CD4-positive, alpha-beta T cell treated with Interleukin-10 for 1 hour (primary cell): ENCODE results near the gene UBE2D3.

Experiments used
- DNase-seq: peaks from one replicate; pipeline ENCODE4 v3.0.0-alpha.2; 2020

UBE2D3 gene

GRCh38 chr4:102787944-102788343 lies 39.4 kb downstream of the UBE2D3 start:
- DNase-seq = no peak

- no peak for DNase-seq
Measured at GRCh38 chr4:102787096-102787881, 40.1 kb downstream of the UBE2D3 start.

- DNase-seq = no peak
Measured at GRCh38 chr4:102786279-102786678, 41.1 kb downstream of the UBE2D3 start.

DNA sequence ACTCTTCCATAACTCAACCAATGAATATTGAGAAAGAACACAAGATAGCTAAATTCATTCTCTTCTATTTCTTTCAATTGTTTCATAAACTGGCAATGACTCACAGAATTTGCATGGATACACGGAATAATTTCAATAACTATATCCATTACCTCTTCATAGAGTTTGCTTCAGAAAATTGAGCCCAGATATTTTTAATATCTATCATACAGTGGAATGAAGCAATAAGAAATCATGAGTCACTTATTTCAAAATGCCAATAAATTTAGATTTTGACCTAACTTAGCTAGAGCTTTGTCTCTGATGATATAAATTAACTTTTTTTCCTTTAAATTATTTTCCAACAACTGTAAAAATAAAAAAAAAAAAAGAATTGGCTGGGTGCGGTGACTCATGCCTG lies 44.3 kb downstream of the UBE2D3 start:
- DNase-seq = no peak

GRCh38 chr4:102781570-102781969 lies 45.8 kb downstream of the UBE2D3 start:
- DNase-seq = no peak

DNA sequence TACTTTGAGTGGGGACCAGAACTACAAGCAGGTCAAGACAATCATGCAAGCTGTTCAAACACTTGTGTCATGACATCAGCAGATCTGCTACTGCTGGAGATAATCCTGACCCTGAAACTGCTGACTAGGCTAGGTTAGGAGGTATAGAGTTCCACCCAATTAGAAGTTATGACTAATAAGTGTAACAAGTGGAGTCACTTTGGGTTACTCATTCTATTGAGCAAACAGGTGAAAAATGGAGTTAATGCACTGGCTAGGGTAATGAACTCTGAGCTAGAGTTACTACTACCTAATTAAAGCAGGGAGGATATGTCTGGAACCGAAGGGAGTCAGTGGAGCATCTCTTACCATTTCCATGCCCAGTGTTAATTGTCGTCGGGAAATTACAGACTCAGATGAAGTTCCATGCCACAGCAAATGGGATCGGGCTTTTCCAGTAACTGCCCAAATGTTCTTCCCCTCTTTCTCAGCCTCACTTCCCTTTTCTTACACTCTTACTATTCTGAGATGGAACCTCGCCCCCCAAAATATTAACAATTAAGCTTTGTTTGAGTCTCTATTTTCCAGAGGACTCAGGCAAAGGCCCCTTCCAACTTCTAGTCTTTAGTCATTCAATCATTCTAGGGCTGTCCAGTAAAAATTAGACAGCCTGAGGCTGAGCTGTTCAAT lies 46.7 kb downstream of the UBE2D3 start:
- no peak for DNase-seq

DNA sequence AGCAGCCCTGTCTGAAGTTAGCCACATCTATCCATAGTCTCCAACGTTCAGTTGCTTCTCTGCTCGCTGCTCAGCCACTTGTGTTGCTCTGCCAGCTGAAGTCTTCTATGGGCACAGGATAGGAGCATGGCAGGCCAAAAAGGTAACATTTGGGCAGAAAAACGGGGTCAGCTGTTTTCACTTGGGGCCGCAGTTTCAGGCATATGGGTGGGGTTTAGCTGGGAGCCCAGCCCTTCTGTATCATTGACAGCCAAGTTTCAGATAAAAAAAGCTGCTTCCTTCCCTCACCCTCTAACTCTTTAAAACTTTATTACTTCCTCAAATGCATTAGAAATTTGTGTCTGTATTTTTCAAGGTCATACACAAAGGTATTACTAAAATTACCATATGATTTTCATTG lies 48.1 kb downstream of the UBE2D3 start:
- no peak for DNase-seq

GRCh38 chr4:102778720-102779119 lies 48.6 kb downstream of the UBE2D3 start:
- no peak for DNase-seq

DNA sequence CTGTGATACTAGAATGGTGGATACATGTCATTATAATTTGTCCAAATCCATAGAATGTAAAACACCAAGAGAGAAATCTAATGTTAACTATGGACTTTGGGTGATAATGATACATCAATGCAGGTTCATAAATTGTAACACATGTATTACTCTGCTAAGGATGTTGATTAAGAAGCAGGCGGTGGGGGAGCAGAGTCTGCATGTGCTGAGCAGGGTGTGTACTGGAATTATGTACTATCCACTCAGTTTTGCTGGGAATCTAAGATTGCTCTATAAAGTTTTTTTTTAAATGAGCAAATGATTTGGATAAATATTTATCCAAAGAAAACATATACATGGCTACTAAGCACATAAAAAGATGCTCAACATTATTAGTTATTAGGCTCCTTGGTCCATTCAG lies 51.5 kb downstream of the UBE2D3 start:
- DNase-seq = no peak

DNA sequence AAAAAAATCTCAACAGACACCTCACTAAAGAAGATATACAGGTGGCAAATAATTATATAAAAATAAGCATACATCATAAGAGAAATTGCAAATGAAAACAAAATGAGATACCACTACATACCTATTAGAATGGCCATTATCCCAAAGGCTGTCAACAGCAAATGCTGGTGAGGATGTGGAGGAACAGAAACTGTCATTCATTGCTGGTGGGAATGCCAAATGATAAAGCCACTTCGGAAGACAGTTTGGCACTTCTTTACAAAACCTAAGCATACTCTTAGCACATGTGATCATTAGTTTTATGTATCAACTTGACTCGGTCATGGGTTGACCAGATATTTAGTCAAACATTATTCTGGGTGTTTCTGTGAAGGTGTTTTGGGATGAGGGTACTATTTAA lies 53.1 kb downstream of the UBE2D3 start:
- DNase-seq = no peak

DNA sequence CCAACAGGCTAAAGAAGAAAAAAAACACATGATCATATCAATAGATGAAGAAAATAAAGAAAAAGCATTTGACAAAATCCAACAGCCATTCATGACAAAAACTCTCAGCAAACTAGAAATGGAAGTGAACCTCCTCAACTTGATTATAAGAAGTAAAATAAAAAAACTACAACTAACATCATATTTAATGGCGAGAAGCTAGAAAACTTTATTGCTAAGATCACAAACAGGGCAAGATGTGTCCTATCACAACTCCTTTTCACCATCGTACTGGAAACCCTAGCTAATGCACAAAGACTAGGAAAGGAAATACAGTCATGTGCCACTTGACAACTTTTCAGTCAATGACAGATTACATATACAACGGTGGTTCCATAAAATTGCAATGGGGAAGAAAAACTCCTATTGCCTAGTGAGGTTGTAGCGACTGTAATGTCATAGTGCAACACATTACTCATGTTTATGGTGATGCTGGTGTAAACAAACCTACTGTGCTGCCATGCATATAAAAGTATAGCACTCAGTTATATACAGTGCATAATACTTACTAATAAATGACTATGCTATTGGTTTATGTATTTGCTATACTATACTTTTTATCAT lies 54.5 kb downstream of the UBE2D3 start:
- DNase-seq = no peak

GRCh38 chr4:102764901-102765300 lies 62.5 kb downstream of the UBE2D3 start:
- DNase-seq = no peak

DNA sequence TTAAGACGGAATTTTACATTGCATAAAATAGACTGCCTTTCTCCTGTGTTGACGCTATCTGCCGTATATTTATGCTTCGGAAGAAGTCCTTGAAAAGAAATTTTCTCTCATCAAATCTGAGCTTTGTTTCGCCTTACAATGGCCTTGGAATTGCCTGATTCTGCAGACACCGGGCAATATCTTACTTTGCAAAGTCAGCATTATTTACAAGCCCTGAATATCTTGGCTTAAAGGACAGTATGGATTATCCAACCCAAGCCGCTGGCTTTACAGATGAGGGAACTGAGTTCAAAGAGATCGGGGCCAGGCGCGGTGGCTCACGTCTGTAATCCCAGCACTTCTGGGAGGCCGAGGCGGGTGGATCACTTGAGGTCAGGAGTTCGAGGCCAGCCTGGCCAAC lies 65.4 kb downstream of the UBE2D3 start:
- no peak for DNase-seq

- DNase-seq = no peak
Measured at GRCh38 chr4:102761296-102761701, 66.1 kb downstream of the UBE2D3 start.

DNA sequence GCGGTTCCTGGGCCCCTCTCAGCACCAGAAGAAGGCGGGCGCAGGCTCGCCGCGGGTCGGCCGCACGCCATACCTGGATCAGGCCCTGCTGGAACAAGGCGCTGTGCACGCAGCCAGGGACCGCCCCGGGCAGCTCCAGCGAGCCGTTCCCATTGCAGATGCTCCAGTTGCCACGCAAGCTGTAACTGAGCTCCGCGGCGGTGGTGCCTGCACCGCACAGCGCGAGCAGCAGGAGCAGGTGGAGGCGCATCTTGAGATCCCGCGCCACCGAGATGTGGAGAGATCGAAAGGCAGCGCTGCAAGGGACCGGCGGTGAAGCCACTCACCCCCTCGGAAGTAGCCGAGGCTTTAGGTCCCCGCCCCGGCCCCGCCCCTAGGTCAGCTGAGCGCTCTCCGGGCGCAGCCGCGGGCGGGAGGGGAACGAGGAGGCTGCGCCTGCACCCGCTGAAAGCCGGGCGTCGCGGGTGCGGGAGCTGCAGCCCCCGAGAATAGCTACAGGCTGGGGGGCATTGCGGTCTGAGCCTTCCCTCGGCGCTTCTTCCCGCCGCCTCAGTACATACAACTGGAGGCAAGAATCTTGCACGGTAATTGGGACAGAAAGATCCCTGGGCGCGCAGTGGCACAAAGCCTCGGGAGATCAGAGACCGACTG lies 66.6 kb downstream of the UBE2D3 start, which contains the start of gene MANBA:
MANBA (minus strand) TSS at position 324 of the 651 bp plus-strand sequence; CDS start at position 250, 74 bp downstream.
- DNase-seq = peak; percentile 83

GRCh38 chr4:102759831-102760644 lies 67.3 kb downstream of the UBE2D3 start:
- peak; percentile 58 for DNase-seq

DNA sequence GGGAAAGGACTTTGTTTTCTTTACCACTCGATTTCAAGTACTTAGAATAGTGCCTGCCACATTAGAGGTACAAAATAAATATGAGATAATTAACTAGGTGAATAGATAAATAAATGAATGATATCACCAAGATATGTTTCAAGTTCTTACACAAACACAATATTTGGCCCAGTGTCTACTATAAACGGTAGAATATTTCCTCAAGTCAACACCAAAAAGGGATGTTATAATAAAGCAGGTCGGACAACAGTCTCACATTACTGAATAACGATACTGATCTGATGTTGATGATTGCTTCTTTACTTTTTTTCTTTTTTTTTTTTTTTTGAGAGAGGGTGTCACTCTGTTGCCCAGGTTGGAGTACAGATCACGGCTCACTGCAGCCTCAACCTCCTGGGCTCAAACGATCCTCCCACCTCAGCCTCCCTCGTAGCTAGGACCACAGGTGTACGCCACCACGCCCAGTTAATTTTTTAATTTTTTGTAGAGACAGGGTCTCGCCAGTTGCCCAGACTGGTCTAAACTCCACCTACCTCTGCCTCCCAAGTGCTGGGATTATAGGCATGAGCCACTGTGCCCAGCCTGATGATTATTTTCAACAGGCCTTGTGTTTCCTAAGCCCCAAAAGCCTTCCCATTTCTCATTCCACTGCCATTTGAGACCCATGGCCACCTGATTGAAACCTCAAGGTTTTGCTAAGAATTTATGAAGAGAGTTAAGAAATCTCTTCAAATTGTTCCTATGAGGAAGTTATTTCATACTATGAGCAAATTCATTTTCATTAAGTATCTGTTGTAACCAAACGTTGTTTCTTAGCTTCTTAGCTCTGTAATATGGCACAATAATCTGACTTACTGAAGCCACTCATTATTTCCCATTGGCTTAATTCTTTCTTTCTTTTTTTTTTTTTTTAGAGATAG lies 68.8 kb downstream of the UBE2D3 start:
- DNase-seq = no peak

DNA sequence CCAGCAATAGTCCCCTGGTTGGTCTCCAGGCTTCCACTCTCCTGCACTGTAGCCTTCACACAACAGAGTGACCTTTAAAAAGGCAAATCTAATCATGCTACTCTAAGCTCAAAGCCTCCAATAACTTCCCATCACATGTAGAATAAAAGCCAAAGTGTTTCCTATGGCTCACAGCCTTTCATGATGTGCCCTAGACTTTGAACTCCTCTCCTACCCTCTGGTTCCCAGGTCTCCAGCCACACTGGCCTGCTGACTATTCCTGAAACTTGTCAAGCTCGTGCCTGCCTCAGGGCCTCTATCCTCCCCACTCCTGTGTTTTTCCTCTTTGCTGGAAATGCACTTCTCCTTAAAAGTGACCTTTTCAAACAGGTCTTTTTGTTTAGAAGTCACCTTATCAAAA lies 69.7 kb downstream of the UBE2D3 start:
- DNase-seq = no peak

GRCh38 chr4:102754044-102754443 lies 73.3 kb downstream of the UBE2D3 start:
- no peak for DNase-seq

GRCh38 chr4:102751941-102752340 lies 75.4 kb downstream of the UBE2D3 start:
- no peak for DNase-seq
